Osteocyte (in vitro differentiated cells): ENCODE results near the gene BPIFB2. TPM values are rescaled to one million over a fixed set of nuclear protein-coding genes. Genes with fewer than 3 reads are reported as not detected.

Source experiments
- DNase-seq: peaks from one replicate; pipeline ENCODE4 v3.0.0; 2021; ENCODE audit warnings: mixed read lengths; ENCODE audit not compliant: unreplicated experiment; ENCODE audit errors: extremely low spot score
- H3K27ac Mint-ChIP-seq: one replicate; pipeline ENCODE4 v1.8.0; 2021; ENCODE audit warnings: mild to moderate bottlenecking, mixed read lengths; ENCODE audit not compliant: unreplicated experiment
- H3K27me3 Mint-ChIP-seq: one replicate; pipeline ENCODE4 v1.8.0; 2021; ENCODE audit warnings: mixed read lengths; ENCODE audit not compliant: unreplicated experiment
- H3K36me3 Mint-ChIP-seq: one replicate; pipeline ENCODE4 v1.8.0; 2021; ENCODE audit warnings: mixed read lengths; ENCODE audit not compliant: unreplicated experiment
- H3K4me1 Mint-ChIP-seq: one replicate; pipeline ENCODE4 v1.8.0; 2021; ENCODE audit warnings: mixed read lengths; ENCODE audit not compliant: unreplicated experiment
- H3K4me3 Mint-ChIP-seq: one replicate; pipeline ENCODE4 v1.8.0; 2021; ENCODE audit warnings: mild to moderate bottlenecking, moderate library complexity, mixed read lengths; ENCODE audit not compliant: unreplicated experiment
- H3K9me3 Mint-ChIP-seq: one replicate; pipeline ENCODE4 v1.8.0; 2021; ENCODE audit warnings: mixed read lengths; ENCODE audit not compliant: unreplicated experiment
- CTCF ChIP-seq: fragments of 200-600 bp; sonication (generic); IDR thresholded peaks from 2 replicates; pipeline ENCODE4 v1.5.0; 2021; ENCODE audit warnings: antibody characterized with exemption, mild to moderate bottlenecking, moderate library complexity
- total RNA-seq: library from RNA; stranded (reverse); gene quantifications from 2 replicates; pipeline ENCODE4 v1.2.1, GENCODE V29; 2021

BPIFB2 gene
- total RNA-seq, 1 donor from 2014 or later: not detected

DNA sequence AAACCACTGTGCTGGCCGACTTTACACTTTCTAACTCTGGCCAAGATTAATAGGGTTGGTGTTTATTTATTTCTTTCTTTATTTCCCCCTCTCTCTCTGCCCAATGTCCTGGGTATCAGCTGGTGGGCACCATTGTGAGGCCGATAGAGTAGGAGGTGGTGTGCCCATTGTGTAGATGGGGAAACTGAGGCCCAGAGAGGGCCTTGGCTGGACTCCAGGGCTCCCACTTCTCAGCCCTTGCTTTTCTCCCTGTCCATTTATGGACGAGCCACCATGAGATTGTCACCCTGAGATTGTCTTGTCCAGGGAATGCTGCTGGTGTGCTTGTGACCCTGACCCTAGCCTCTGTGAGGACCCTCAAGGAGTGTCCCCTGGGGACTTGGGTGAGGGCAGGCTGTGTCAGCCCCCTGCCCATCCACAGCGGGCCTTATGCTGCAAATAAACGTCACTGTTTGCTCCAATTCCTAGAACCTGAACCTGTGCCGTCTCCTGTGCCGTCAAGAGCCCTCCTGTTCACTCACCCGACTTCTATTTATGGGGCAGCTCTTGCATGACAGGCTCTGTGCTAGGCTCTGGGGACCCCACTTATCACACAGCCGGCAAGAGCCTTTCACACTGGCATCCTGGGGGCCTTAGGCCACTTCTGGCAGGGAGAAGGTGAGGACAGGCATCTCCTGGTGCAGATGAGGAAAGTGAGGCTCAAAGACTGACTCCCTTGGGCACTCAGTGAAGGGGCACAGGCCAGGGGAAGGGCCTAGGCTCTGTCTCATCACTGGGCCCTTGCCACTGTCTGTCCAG is 28.1 kb upstream of the BPIFB2 start:
- H3K36me3 Mint-ChIP-seq: no peaks in the 10 kb centered on the region
- no peak for TF ChIP-seq CTCF
- no peak overlapping the region for H3K4me3 Mint-ChIP-seq
- no peak overlapping the region for H3K27ac Mint-ChIP-seq
- DNase-seq: no peak
- H3K4me1 Mint-ChIP-seq: no peaks in the 10 kb centered on the region
- H3K9me3 Mint-ChIP-seq: no peaks in the 10 kb centered on the region
- H3K27me3 Mint-ChIP-seq: peaks cover 4% of the 10 kb centered on the region

DNA sequence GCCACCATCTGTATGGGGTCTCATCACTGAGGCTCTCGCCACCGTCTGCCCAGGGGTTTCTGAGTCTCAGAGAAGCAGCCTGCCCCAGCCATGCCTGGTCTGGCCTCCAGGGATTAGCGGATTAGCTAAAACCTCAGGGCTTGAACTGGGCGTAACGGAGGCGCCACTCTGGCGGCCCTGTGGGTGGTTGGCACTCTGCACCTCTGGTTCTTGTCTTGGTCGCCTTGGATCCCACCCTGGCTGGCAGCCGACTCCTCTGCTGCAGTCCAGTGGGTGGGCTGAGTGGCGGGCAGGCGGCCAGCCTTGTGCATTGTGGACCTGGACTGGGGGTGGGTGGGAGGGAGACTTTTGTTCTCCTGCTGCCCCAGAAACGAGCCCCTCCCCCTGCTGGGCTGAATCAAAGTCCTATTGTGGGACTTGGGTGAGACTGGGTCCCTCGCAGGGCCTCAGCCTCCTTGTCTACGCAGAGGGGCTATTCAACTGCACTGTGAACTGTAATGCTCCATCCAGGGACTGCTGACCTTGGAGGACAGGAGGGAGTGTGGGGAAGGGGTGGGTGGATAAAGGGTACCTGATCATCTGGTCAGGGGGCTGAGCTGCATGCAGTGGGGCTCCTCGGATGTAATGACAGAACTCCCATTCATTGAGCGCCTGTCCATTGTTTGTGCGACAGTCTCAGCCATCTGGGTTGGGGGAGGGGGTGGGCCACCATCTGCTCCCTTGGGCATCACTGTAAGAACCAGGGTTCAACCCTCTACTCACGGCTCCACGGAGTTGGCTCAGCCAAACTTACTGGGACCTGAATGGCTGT is 27.2 kb upstream of the BPIFB2 start:
- Mint-ChIP-seq H3K27ac (no peak overlapping the region), H3K4me1 (no peaks in the 10 kb centered on the region), H3K4me3 (no peak overlapping the region), H3K9me3 (no peaks in the 10 kb centered on the region), H3K36me3 (no peaks in the 10 kb centered on the region), H3K27me3 (no peaks in the 10 kb centered on the region)
- no peak for TF ChIP-seq CTCF
- no peak for DNase-seq

- no peak overlapping the region for H3K27ac Mint-ChIP-seq
- H3K4me1 Mint-ChIP-seq: no peaks in the 10 kb centered on the region
- no peak overlapping the region for H3K4me3 Mint-ChIP-seq
- no peak for DNase-seq
- H3K36me3 Mint-ChIP-seq: no peaks in the 10 kb centered on the region
- no peak for TF ChIP-seq CTCF
- H3K9me3 Mint-ChIP-seq: no peaks in the 10 kb centered on the region
- no peaks in the 10 kb centered on the region for H3K27me3 Mint-ChIP-seq
These were observed 26.5 kb upstream of the BPIFB2 start for GRCh38 chr20:32980990-32981389.

DNA sequence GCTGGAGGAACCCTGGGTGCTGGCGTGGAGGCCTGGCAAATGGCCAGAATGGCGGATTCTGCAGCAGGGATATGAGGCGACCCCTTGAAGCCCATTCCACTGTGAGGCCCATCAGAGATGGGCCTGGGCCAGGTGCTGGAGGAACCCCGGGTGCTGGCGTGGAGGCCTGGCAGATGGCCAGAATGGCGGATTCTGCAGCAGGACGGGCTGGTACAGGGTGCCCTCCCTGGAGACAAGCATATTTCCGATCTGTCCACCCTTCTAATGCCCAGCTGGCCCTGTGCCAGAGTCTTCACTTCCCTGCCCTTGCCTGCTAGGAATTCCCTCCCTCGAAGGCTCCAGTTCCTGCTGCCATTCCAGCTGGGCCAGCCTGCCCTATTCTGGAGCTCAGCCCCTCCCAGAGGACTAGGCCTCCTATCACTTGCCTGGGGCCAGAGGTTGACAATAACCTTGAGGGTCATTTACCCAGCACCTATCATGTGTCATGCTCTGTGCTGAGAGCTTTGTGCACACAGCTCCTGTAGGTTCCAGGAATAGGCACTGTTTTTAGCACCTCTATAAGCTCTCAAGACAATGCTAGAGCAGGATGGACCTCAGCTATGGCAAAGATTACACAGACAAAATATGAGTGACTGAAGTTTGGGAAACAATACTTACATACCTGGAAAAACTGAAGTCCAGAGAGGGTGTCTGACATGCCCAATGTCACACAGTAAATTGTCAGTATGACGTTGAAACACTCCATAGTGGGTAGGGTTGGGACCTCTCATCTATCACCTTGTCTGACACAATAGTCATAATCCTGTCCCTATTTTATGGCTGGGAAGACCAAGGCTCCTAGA is 24.7 kb upstream of the BPIFB2 start:
- Mint-ChIP-seq H3K27me3 (no peaks in the 10 kb centered on the region), H3K27ac (no peak overlapping the region), H3K4me3 (no peak overlapping the region), H3K36me3 (no peaks in the 10 kb centered on the region), H3K4me1 (no peaks in the 10 kb centered on the region), H3K9me3 (no peaks in the 10 kb centered on the region)
- no peak for DNase-seq
- TF ChIP-seq CTCF: no peak
